Fibroblast of mammary gland (primary cell): ENCODE data around the gene PKD1.
A peak's percentile ranks its signal among the peaks of the same experiment; 100 is the strongest.
"Not testable (repeated sequence)": the region's sequence is repeated elsewhere in the genome, so short reads cannot be mapped to it uniquely, and the experiment has no call there.

ENCODE experiments used
- DNase-seq: peaks from one replicate; pipeline ENCODE4 v3.0.0-alpha.2; 2010; ENCODE audit warnings: low read depth
- H3K4me3 ChIP-seq: 2 replicates; pipeline ENCODE4 v1.5.1; 2011; ENCODE audit warnings: low read depth, mild to moderate bottlenecking, low read length, moderate library complexity; ENCODE audit not compliant: control insufficient read depth
- CTCF ChIP-seq: conservative IDR thresholded peaks from 2 replicates; pipeline ENCODE4 v1.5.1; 2011; ENCODE audit warnings: low read depth, low read length, inconsistent platforms; ENCODE audit not compliant: control insufficient read depth, insufficient read depth

PKD1 gene

GRCh38 chr16:2111412-2112335 is 24.0 kb downstream of the PKD1 start:
- not testable (repeated sequence) for H3K4me3 ChIP-seq, DNase-seq

GRCh38 chr16:2111009-2111353 is 24.7 kb downstream of the PKD1 start:
- DNase-seq, H3K4me3 ChIP-seq: not testable (repeated sequence)

- H3K4me3 ChIP-seq: not testable (repeated sequence)
These were observed 25.2 kb downstream of the PKD1 start for GRCh38 chr16:2110332-2111008.

GRCh38 chr16:2109872-2110271 is 25.8 kb downstream of the PKD1 start:
- H3K4me3 ChIP-seq, DNase-seq: not testable (repeated sequence)

More at GRCh38 chr16:2110332-2111008, 25.2 kb downstream of the PKD1 start:
- DNase-seq: not testable (repeated sequence)

- H3K4me3 ChIP-seq, DNase-seq: not testable (repeated sequence)
These were observed 26.5 kb downstream of the PKD1 start for GRCh38 chr16:2109271-2109580.

GRCh38 chr16:2108446-2109270 is 27.0 kb downstream of the PKD1 start:
- not testable (repeated sequence) for H3K4me3 ChIP-seq, DNase-seq

- H3K4me3 ChIP-seq: not testable (repeated sequence)
These were observed 27.9 kb downstream of the PKD1 start for GRCh38 chr16:2107791-2108125.

GRCh38 chr16:2107121-2107790 is 28.4 kb downstream of the PKD1 start:
- H3K4me3 ChIP-seq: not testable (repeated sequence)
- DNase-seq: peak; percentile 95

More at GRCh38 chr16:2107791-2108125, 27.9 kb downstream of the PKD1 start:
- DNase-seq: not testable (repeated sequence)

- H3K4me3 ChIP-seq, DNase-seq: not testable (repeated sequence)
These were observed 29.5 kb downstream of the PKD1 start for GRCh38 chr16:2106211-2106610.

GRCh38 chr16:2105769-2106168 is 29.9 kb downstream of the PKD1 start:
- H3K4me3 ChIP-seq: not testable (repeated sequence)

GRCh38 chr16:2105291-2105690 is 30.4 kb downstream of the PKD1 start:
- not testable (repeated sequence) for H3K4me3 ChIP-seq, DNase-seq

More at GRCh38 chr16:2105769-2106168, 29.9 kb downstream of the PKD1 start:
- not testable (repeated sequence) for DNase-seq

GRCh38 chr16:2104464-2104863 is 31.2 kb downstream of the PKD1 start:
- DNase-seq, H3K4me3 ChIP-seq: not testable (repeated sequence)

- no peak for TF ChIP-seq CTCF
- DNase-seq: no peak
These were observed 33.2 kb downstream of the PKD1 start for GRCh38 chr16:2102471-2102870.

GRCh38 chr16:2101581-2101980 is 34.1 kb downstream of the PKD1 start:
- DNase-seq, H3K4me3 ChIP-seq: not testable (repeated sequence)

More at GRCh38 chr16:2102471-2102870, 33.2 kb downstream of the PKD1 start:
- no peak overlapping the region for H3K4me3 ChIP-seq

- H3K4me3 ChIP-seq, DNase-seq: not testable (repeated sequence)
These were observed 38.0 kb downstream of the PKD1 start for GRCh38 chr16:2097689-2098088.
